ENCODE results near the gene LKAAEAR1. TPM values are rescaled to one million over a fixed set of nuclear protein-coding genes. Genes with fewer than 3 reads are reported as not detected.
"Not testable (repeated sequence)": the region's sequence is repeated elsewhere in the genome, so short reads cannot be mapped to it uniquely, and the experiment has no call there.

LKAAEAR1 gene
- total and polyA plus RNA-seq, 12 donors, result 0.12 TPM; not detected in 11

- no peak for TF ChIP-seq CTCF (IDR thresholded peaks at IDR 0.05)
- DNase-seq (no peak), ATAC-seq (peak in 1 of 8 donors; percentile 12)
- WGBS, 2 donors, result 80 to 82% methylated on average over 11 of the region's 11 CpGs
- intact Hi-C loops (cut with DNase I), result loop anchor here in 1 of 10 donors (10.0 kb wide), 1 partner anchor 94 kb away; the partner anchor contains the start of gene C20orf204
- no peaks in the 10 kb centered on the region for H3K4me1 ChIP-seq
- H3K4me3 ChIP-seq, result no peak overlapping the region
- no peak overlapping the region for H3K27ac ChIP-seq
- H3K9me3 ChIP-seq, result peaks cover 0 to 7% (median 0%) of the 10 kb centered on the region in 11 donors
- H3K27me3 ChIP-seq, result peaks cover 0 to 39% (median 21%) of the 10 kb centered on the region in 7 donors
- H3K36me3 ChIP-seq, result no peaks in the 10 kb centered on the region
Measured at GRCh38 chr20:64129146-64129782, 45.1 kb upstream of the LKAAEAR1 start.

- Histone ChIP-seq H3K27me3 (peaks cover 0 to 39% (median 28%) of the 10 kb centered on the region in 7 donors), H3K4me1 (peaks cover 0 to 10% (median 0%) of the 10 kb centered on the region in 9 donors)
- H3K27ac ChIP-seq, H3K9me3 ChIP-seq, ATAC-seq, H3K36me3 ChIP-seq, H3K4me3 ChIP-seq, DNase-seq: not testable (repeated sequence)
- 89 to 92% methylated on average over 11 of the region's 11 CpGs for WGBS, 2 donors
- intact Hi-C loops (cut with DNase I), result loop anchor here in 9 of 10 donors (5.0 to 10.0 kb wide), 4 partner anchors 41 to 141 kb away; partner anchors contain the start of genes C20orf204 (in 7 of the 9), LKAAEAR1 (in 3 of the 9), OPRL1 (in 3 of the 9) and PRPF6 (in 1 of the 9)
Measured at GRCh38 chr20:64123517-64123916, 39.3 kb upstream of the LKAAEAR1 start.

GRCh38 chr20:64122927-64123326 lies 38.7 kb upstream of the LKAAEAR1 start:
- not testable (repeated sequence) for ATAC-seq, H3K4me3 ChIP-seq, H3K36me3 ChIP-seq, DNase-seq, H3K27ac ChIP-seq, H3K9me3 ChIP-seq
- Histone ChIP-seq H3K4me1 (peaks cover 0 to 10% (median 0%) of the 10 kb centered on the region in 9 donors), H3K27me3 (peaks cover 0 to 36% (median 25%) of the 10 kb centered on the region in 7 donors)
- intact Hi-C loops (cut with DNase I), result loop anchor here in 9 of 10 donors (5.0 to 10.0 kb wide), 4 partner anchors 41 to 141 kb away; partner anchors contain the start of genes C20orf204 (in 7 of the 9), LKAAEAR1 (in 3 of the 9), OPRL1 (in 3 of the 9) and PRPF6 (in 1 of the 9)
- 85 to 87% methylated on average over 11 of the region's 11 CpGs for WGBS, 2 donors

GRCh38 chr20:64121586-64121985 lies 37.4 kb upstream of the LKAAEAR1 start:
- Histone ChIP-seq H3K27me3 (peaks cover 0 to 33% (median 25%) of the 10 kb centered on the region in 7 donors), H3K9me3 (no peaks in the 10 kb centered on the region), H3K27ac (no peak overlapping the region), H3K4me1 (peaks cover 0 to 10% (median 0%) of the 10 kb centered on the region in 9 donors), H3K36me3 (no peaks in the 10 kb centered on the region), H3K4me3 (no peak overlapping the region)
- 84 to 89% methylated on average over 12 of the region's 12 CpGs for WGBS, 2 donors
- ATAC-seq (no peak), DNase-seq (no peak)
- intact Hi-C loops (cut with DNase I), result loop anchor here in 9 of 10 donors (2.0 to 10.0 kb wide), 5 partner anchors 39 to 139 kb away; partner anchors contain the start of genes C20orf204 (in 7 of the 9), LKAAEAR1 (in 3 of the 9), OPRL1 (in 3 of the 9) and PRPF6 (in 1 of the 9)
- no peak for TF ChIP-seq CTCF (IDR thresholded peaks at IDR 0.05)

- intact Hi-C loops (cut with DNase I), result loop anchor here in 9 of 10 donors (2.0 to 10.0 kb wide), 5 partner anchors 38 to 138 kb away; partner anchors contain the start of genes C20orf204 (in 7 of the 9), LKAAEAR1 (in 5 of the 9), OPRL1 (in 5 of the 9) and PRPF6 (in 1 of the 9)
- 62 to 65% methylated on average over 14 of the region's 14 CpGs for WGBS, 2 donors
- ATAC-seq, result peak in 5 of 8 donors; percentile 10 to 46 (median 27)
Measured at GRCh38 chr20:64119681-64120341, 35.6 kb upstream of the LKAAEAR1 start.

More at GRCh38 chr20:64119681-64120341, 35.6 kb upstream of the LKAAEAR1 start:
- H3K36me3 ChIP-seq, result no peaks in the 10 kb centered on the region
- H3K9me3 ChIP-seq, result no peaks in the 10 kb centered on the region
- no peak for DNase-seq
- H3K4me3 ChIP-seq, result peak overlapping the region in 4 of 10 donors; percentile 22 to 36 (median 29)
- peaks cover 0 to 10% (median 0%) of the 10 kb centered on the region in 9 donors for H3K4me1 ChIP-seq
- no peak overlapping the region for H3K27ac ChIP-seq
- TF ChIP-seq CTCF (IDR thresholded peaks at IDR 0.05), result no peak
- peaks cover 0 to 32% (median 25%) of the 10 kb centered on the region in 7 donors for H3K27me3 ChIP-seq

Measured in heart right ventricle (tissue), 16 donors.